Gastrocnemius medialis (tissue), 4 donors: ENCODE measurements around the gene MAP3K13. TPM values are rescaled to one million over a fixed set of nuclear protein-coding genes. Genes with fewer than 3 reads are reported as not detected.
A peak's percentile ranks its signal among the peaks of the same experiment; 100 is the strongest.

Experiments
- ATAC-seq, 2 donors: fragments of 150-250 bp; one replicate each; pipeline ENCODE4 v1.9.1; 2016
- DNase-seq, 2 donors: peaks; one replicate each; pipeline ENCODE4 v3.0.0-alpha.2; 2019
- H3K27ac ChIP-seq, 4 donors: fragments of 200-600 bp; sonication (generic); 1 replicate in 1 of 4; 2 replicates in 3 of 4; pipeline ENCODE4 v1.5.1; 2016 to 2018; ENCODE audit warnings: mild to moderate bottlenecking in 2 of 4, moderate library complexity in 1 of 4
- H3K27me3 ChIP-seq, 3 donors: fragments of 200-600 bp; sonication (generic) in 2 of 3; 1 replicate in 1 of 3; 2 replicates in 2 of 3; pipeline versions ENCODE4 v1.5.1 to v1.6.0; 2016 to 2019; ENCODE audit warnings: mild to moderate bottlenecking in 1 of 3, moderate library complexity in 1 of 3
- H3K36me3 ChIP-seq, 2 donors: fragments of 200-600 bp; sonication (generic) in 1 of 2; one replicate each; pipeline ENCODE4 v1.5.1; 2017 to 2018
- H3K4me1 ChIP-seq, 2 donors: fragments of 200-600 bp; sonication (generic) in 1 of 2; one replicate each; pipeline ENCODE4 v1.5.1; 2016 to 2017; ENCODE audit warnings: mild to moderate bottlenecking in 2 of 2
- H3K4me3 ChIP-seq, 4 donors: fragments of 200-600 bp; sonication (generic) in 3 of 4; 1 replicate in 1 of 4; 2 replicates in 3 of 4; pipeline ENCODE4 v1.5.1; 2016 to 2019; ENCODE audit warnings: mild to moderate bottlenecking in 2 of 4
- H3K9me3 ChIP-seq, 3 donors: fragments of 200-600 bp; sonication (generic) in 2 of 3; 1 replicate in 1 of 3; 2 replicates in 2 of 3; pipeline ENCODE4 v1.5.1; 2016 to 2019
- CTCF ChIP-seq, 5 experiments: fragments of 450-650 bp in 3 of 5; fragments of 200-600 bp in 2 of 5; sonication (generic) in 2 of 5; IDR thresholded peaks in 4 of 5; conservative IDR thresholded peaks in 1 of 5; 1 replicate in 4 of 5; 2 replicates in 1 of 5; pipeline ENCODE4 v1.5.1; 2016 to 2019; ENCODE audit warnings: antibody characterized with exemption in 5 of 5, mild to moderate bottlenecking in 3 of 5, moderate library complexity in 3 of 5
- POLR2A ChIP-seq, 2 donors: fragments of 450-650 bp; IDR thresholded peaks; one replicate each; pipeline ENCODE4 v1.6.1; 2017; ENCODE audit warnings: antibody characterized with exemption in 2 of 2, mild to moderate bottlenecking in 2 of 2, moderate library complexity in 2 of 2
- in situ Hi-C, 4 donors: fragments of 200-750 bp; cut with MboI; loops; one replicate each; pipeline versions ENCODE4 v1.15.0 to v1.8.0; 2017; ENCODE audit warnings: low sequenced_read_pairs in 4 of 4
- intact Hi-C: fragments of 100-400 bp; cut with DNase I; formaldehyde crosslinking; loops from one replicate; pipeline ENCODE4 v1.15.1; 2023; ENCODE audit warnings: low total_unique reads
- total RNA-seq, 4 donors: library from RNA; depleted of rRNA; stranded (reverse); fragments of >200 nt; gene quantifications; one replicate each; pipeline versions ENCODE4 v1.1.0 to v1.2.3, GENCODE V29; 2016

The MAP3K13 gene
- total RNA-seq, 4 donors from 2014 or later: 1.6 to 6.5 (median 4.6) TPM

- Histone ChIP-seq H3K4me3 (no peak overlapping the region), H3K27ac (no peak overlapping the region), H3K9me3 (no peaks in the 10 kb centered on the region), H3K36me3 (no peaks in the 10 kb centered on the region), H3K4me1 (peaks cover 4 to 11% of the 10 kb centered on the region in 2 donors), H3K27me3 (no peaks in the 10 kb centered on the region)
- in situ Hi-C loops (no loop called here), intact Hi-C loops (no loop called here)
- ATAC-seq: no peak
- no peak for DNase-seq
- no peak for TF ChIP-seq CTCF (IDR thresholded peaks at IDR 0.05 in 4 of 5, conservative IDR thresholded peaks at IDR 0.05 in 1 of 5)
These were observed 59.7 kb downstream of the MAP3K13 start for GRCh38 chr3:185422677-185423076.

- intact Hi-C loops (no loop called here), in situ Hi-C loops (no loop called here)
- no peaks in the 10 kb centered on the region for H3K36me3 ChIP-seq
- TF ChIP-seq POLR2A (IDR thresholded peaks at IDR 0.05) (no peak), CTCF (IDR thresholded peaks at IDR 0.05 in 4 of 5, conservative IDR thresholded peaks at IDR 0.05 in 1 of 5) (no peak)
- no peaks in the 10 kb centered on the region for H3K9me3 ChIP-seq
- DNase-seq (peak in 1 of 2 donors; percentile 18), ATAC-seq (peak in 1 of 2 donors; percentile 68)
- H3K27ac ChIP-seq: no peak overlapping the region
- peaks cover 4 to 11% of the 10 kb centered on the region in 2 donors for H3K4me1 ChIP-seq
- no peak overlapping the region for H3K4me3 ChIP-seq
- H3K27me3 ChIP-seq: no peaks in the 10 kb centered on the region
These were observed 60.2 kb downstream of the MAP3K13 start for GRCh38 chr3:185423178-185423577.

- no peak overlapping the region for H3K27ac ChIP-seq
- peaks cover 4 to 11% of the 10 kb centered on the region in 2 donors for H3K4me1 ChIP-seq
- intact Hi-C loops (no loop called here), in situ Hi-C loops (no loop called here)
- DNase-seq: no peak
- peaks cover 0 to 5% of the 10 kb centered on the region in 2 donors for H3K36me3 ChIP-seq
- no peaks in the 10 kb centered on the region for H3K27me3 ChIP-seq
- H3K4me3 ChIP-seq: no peak overlapping the region
- H3K9me3 ChIP-seq: no peaks in the 10 kb centered on the region
- ATAC-seq: no peak
- no peak for TF ChIP-seq CTCF (IDR thresholded peaks at IDR 0.05 in 4 of 5, conservative IDR thresholded peaks at IDR 0.05 in 1 of 5)
- TF ChIP-seq POLR2A (IDR thresholded peaks at IDR 0.05): no peak
These were observed 61.5 kb downstream of the MAP3K13 start for GRCh38 chr3:185424435-185424834.

- no peak for TF ChIP-seq POLR2A (IDR thresholded peaks at IDR 0.05)
- TF ChIP-seq CTCF (IDR thresholded peaks at IDR 0.05 in 4 of 5, conservative IDR thresholded peaks at IDR 0.05 in 1 of 5): no peak
- H3K27me3 ChIP-seq: no peaks in the 10 kb centered on the region
- no peak overlapping the region for H3K4me3 ChIP-seq
- no peak for DNase-seq
- H3K4me1 ChIP-seq: no peaks in the 10 kb centered on the region
- H3K36me3 ChIP-seq: peaks cover 0 to 5% of the 10 kb centered on the region in 2 donors
- intact Hi-C loops: no loop called here
- no peak for ATAC-seq
- in situ Hi-C loops: no loop called here
- no peaks in the 10 kb centered on the region for H3K9me3 ChIP-seq
- no peak overlapping the region for H3K27ac ChIP-seq
These were observed 67.4 kb downstream of the MAP3K13 start for GRCh38 chr3:185430375-185430774.
